Stimulated activated CD4-positive, alpha-beta T cell treated with anti-CD3 and anti-CD28 coated beads, Interleukin-12 subunit alpha, Interleukin-12 subunit beta, amount 100 ng/mL, for 24 hours (primary cell): Measurements from ENCODE around the gene SLC28A1.
A peak's percentile ranks its signal among the peaks of the same experiment; 100 is the strongest.

Experiments used
- DNase-seq, 2 experiments: peaks; one replicate each; pipeline ENCODE4 v3.0.0-alpha.2; 2020; ENCODE audit warnings: low read depth in 2 of 2

The SLC28A1 gene

GRCh38 chr15:84940399-84940798 is 55.9 kb downstream of the SLC28A1 start:
- no peak for DNase-seq

GRCh38 chr15:84942456-84942855 is 58.0 kb downstream of the SLC28A1 start:
- no peak for DNase-seq

- DNase-seq = no peak
Observed at GRCh38 chr15:84944311-84944710, 59.8 kb downstream of the SLC28A1 start.

GRCh38 chr15:84944861-84945260 is 60.4 kb downstream of the SLC28A1 start:
- no peak for DNase-seq

GRCh38 chr15:84946772-84947489 is 62.5 kb downstream of the SLC28A1 start:
- DNase-seq = no peak

- DNase-seq = no peak
Observed at GRCh38 chr15:84947947-84948830, 63.7 kb downstream of the SLC28A1 start.

- no peak for DNase-seq
Observed at GRCh38 chr15:84949043-84949442, 64.6 kb downstream of the SLC28A1 start.

- DNase-seq = no peak
Observed at GRCh38 chr15:84949845-84950569, 65.5 kb downstream of the SLC28A1 start.

GRCh38 chr15:84950570-84951111 is 66.2 kb downstream of the SLC28A1 start:
- no peak for DNase-seq

- no peak for DNase-seq
Observed at GRCh38 chr15:84951736-84952135, 67.3 kb downstream of the SLC28A1 start.

GRCh38 chr15:84953136-84953535 is 68.7 kb downstream of the SLC28A1 start:
- DNase-seq = no peak

GRCh38 chr15:84953726-84954125 is 69.3 kb downstream of the SLC28A1 start:
- no peak for DNase-seq

- peak; percentile 10 to 17 for DNase-seq
Observed at GRCh38 chr15:84955089-84955848, 70.8 kb downstream of the SLC28A1 start.

GRCh38 chr15:84956199-84956598 is 71.7 kb downstream of the SLC28A1 start:
- DNase-seq = no peak

- DNase-seq = no peak
Observed at GRCh38 chr15:84960391-84961113, 76.1 kb downstream of the SLC28A1 start.

- no peak for DNase-seq
Observed at GRCh38 chr15:84961114-84961452, 76.6 kb downstream of the SLC28A1 start.

- no peak for DNase-seq
Observed at GRCh38 chr15:84961707-84962106, 77.2 kb downstream of the SLC28A1 start.

- DNase-seq = no peak
Observed at GRCh38 chr15:84962955-84963354, 78.5 kb downstream of the SLC28A1 start.

GRCh38 chr15:84967380-84967779 is 82.9 kb downstream of the SLC28A1 start:
- no peak for DNase-seq

- DNase-seq = no peak
Observed at GRCh38 chr15:84968301-84968700, 83.8 kb downstream of the SLC28A1 start.

- DNase-seq = no peak
Observed at GRCh38 chr15:84969257-84969656, 84.8 kb downstream of the SLC28A1 start.
